Stimulated activated CD8-positive, alpha-beta memory T cell treated with anti-CD3 and anti-CD28 coated beads, Interleukin-15, amount 100 ng/mL, for 24 hours (primary cell): ENCODE measurements around the gene GATA2.

Experiments
- DNase-seq: peaks from one replicate; pipeline ENCODE4 v3.0.0-alpha.2; 2020; ENCODE audit warnings: low read depth

Gene GATA2

DNA sequence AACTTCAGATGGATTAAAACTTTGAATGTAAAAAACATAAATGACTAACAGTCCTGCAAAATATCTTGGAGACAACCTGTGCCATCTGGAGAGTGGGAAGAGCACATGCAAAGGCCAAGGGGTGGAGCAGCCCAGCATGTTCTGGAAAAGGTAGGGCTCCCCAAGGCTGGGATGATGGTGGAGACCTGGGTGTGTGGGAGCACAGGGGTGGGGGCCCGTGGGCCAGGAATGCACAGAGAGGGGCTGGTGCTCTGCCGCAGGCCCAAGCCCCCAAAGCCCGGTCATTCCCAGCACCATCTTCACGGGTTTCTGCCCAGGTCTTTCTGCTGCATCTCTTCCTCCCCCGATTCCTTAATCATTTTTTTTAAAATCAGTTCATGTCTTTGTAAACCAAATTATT, 9.7 kb upstream of the GATA2 start:
- DNase-seq, result no peak

DNA sequence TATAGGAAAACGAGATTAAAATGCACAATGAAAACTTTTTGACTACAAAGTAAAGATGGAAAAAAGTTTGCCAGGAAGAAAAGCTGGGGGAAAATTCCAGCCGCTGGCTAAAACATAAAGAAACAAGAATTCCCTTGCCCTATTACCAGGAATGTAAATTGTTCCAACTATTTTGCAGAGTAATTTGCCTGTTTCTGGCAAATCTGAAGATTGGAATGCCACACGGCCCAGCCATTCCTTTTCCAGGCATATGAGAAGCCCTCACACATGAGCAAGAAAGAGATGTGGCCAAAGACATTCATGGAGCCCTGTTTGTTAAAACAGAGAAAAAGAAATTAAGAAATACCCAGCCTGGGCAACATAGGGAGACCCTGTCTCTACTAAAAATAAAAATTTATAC, 8.4 kb upstream of the GATA2 start:
- no peak for DNase-seq

DNA sequence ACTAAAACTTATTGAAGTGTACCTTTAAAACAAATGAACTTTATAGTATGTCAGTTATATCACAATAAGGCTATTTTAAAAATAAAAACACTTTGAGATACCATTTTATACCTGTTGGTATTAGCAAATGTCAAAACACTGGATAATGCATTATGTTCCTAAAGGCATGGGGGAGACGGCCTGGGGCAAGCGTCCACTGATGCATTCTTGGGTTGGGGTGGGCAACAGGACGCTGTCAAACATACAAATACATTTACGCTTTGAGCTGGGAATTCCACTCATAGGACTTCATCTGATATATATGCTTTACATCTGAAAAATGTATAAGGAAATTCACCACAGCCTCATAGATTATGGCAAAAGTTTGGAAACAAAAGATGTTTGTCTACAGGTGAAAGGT, 7.6 kb upstream of the GATA2 start:
- DNase-seq, result no peak

- DNase-seq, result no peak
Measured at GRCh38 chr3:128499724-128500275, 6.8 kb upstream of the GATA2 start.

- no peak for DNase-seq
Measured at GRCh38 chr3:128498901-128499530, 6.0 kb upstream of the GATA2 start.

GRCh38 chr3:128498127-128498626, 5.2 kb upstream of the GATA2 start:
- no peak for DNase-seq

DNA sequence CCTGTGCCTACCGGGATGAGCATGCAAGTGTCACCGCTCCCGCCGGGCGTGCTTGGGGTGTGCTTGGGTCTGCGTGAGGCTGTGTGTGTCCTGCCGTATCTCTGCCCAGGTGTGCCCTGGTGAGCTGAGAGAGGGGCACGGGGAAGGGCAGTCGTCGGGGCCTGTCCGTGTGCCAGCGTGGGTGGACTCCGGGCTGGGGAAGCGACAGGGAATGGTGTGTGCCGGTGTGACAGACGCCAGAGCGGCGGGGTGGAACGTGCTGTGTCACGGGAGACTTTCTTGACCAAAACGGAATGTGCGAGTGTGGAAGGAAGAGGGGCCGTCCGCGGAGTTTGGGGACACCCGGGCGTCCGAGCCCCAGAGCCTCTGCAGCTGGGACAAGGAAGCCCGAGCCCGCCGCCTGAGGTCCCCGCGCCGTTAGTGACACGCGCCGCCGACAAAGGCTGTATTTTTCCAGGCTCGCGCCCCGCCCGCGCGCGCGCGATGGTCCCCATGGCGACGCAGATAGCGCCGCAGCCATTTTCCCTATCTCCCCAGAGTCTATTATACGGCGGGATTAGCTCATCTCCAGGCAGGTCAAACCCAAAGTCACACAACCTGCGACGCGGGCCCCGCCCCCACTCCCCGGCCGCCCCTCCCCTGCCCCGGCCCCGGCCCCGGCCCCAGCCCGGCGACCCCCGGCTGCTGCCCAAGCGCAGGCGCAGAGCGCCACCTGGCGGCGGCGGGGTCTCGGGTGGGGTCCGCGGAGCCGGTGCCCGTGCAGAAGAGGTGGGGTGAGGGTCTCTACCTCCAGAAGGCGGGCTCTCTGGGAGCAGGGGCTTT, 4.5 kb upstream of the GATA2 start:
- peak; percentile 58 for DNase-seq

DNA sequence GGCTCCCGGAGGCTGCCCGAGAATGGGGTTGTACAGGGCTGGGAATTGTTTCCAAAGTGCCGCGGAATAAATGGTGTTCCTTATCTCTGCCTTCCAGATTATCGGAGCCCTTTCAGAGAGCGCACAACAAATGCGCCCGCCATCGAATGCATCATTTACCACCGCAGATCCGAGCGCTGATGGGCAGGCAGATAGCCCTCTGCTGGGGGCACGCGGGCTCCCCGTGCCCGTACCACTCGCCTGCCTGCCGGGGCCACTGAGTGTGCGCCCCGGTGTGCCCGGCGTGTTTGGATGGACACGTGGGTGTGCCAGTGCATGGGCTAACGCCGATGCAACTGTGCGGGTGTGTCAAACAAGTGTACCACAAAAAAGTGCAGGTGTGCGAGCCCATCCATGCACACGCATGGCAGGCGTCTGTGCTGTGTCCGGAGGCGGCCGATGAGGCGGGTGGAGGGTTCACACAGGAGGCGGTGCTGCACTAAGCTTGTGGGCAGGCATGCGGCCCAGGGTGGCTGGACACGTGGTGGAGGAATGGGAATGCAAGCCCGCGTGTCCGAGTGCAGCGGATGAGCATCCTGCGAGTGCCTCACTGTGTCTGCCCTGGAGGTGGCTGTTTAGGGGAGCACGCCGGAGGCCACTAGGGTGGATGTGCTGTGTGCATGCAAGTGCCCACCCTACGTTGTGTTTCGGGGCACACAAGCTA, 3.8 kb upstream of the GATA2 start:
- DNase-seq, result no peak

- no peak for DNase-seq
Measured at GRCh38 chr3:128496019-128496601, 3.1 kb upstream of the GATA2 start.

DNA sequence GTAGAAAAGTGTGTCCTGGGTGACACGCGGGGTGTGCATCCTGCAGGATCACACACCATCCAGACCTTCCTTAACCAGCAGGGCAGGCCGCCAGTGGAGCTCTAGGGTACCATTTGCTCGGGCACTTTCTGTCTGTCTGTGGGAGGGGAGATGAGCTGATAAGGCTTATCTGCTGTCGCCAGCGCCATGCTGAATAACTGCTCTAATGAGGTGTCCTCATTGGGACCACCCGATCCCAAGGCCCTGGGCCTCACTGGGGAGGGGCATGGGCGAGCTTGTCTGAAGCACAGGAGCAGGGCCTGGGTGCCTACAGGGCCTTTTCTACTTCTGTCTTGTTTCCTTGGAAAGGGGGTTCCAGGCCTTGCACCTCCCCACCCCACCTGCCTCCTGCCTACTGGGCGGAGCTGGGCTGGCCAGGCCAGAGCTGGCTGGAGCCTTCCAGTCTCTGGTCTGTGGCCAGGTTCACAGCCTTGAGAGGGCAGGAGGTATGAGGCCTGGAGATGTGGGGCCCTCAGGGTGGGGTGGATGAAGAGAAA, 2.5 kb upstream of the GATA2 start:
- DNase-seq, result no peak

DNA sequence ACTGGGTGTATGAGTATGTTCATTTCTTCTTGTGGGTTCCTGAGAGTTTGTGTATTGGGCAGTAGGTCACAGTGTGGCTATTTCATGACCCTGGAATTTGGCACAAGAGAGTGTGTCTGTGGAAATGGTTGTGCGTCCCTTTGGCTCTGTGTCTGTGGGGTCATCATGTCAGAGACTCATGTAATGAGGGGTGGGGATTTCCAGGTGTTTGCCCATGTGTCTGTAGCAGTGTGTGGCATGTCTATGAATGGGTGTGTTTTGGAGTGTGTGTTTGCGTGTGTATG, 1.3 kb upstream of the GATA2 start:
- no peak for DNase-seq

DNA sequence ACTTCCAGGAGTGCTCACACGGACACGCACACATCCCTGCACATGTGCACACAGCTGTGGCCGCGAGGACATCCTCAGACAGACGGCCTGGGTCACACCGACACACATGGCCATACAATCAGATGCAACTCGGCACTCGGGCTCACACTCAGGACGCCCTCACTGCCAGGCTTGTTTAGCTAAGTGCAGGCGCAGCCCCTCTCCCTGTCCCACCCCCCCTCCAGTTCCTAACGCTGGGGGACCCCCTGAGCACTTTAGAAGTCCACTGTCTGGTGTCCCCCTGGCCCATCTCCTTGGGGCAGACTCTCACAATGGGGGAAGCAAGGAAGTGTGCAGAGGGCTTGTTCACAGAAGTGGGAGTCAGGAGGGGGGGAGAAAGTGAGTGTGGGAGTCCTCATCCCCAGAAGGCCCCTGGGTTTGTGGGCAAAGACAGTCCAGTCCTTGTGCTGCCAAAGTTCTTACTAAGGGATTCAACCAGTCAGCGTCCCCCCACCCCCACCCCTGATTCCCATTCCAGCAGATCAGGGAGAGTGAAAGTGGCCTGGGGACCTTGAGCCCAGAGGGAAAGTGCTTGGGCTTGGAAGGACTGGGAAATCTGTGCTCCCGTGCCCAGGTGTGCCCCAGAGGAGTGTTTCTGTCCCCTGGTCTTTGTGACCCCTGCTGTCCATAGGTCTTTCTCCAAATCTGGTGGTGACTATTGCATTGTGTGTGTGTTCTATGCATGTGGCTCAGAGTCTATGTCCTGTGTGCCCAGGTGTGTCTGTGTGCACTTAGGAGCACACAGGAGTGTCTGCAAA, 767 bp upstream of the GATA2 start:
- DNase-seq, result no peak

- DNase-seq, result no peak
Measured at GRCh38 chr3:128491941-128492670, 895 bp downstream of the GATA2 start.

DNA sequence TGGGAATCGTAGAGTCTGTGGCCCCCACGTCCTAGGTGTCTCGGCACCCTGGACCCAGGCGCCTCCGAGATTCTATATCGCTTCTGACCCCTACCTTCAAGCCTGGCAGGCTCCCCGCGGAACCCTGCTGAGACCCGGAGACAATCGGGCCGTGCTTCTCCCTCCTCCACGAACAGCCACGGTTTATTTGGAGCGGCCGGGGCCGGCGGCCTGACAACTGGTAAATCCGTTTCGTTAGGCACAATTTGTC, 1.4 kb downstream of the GATA2 start:
- no peak for DNase-seq

DNA sequence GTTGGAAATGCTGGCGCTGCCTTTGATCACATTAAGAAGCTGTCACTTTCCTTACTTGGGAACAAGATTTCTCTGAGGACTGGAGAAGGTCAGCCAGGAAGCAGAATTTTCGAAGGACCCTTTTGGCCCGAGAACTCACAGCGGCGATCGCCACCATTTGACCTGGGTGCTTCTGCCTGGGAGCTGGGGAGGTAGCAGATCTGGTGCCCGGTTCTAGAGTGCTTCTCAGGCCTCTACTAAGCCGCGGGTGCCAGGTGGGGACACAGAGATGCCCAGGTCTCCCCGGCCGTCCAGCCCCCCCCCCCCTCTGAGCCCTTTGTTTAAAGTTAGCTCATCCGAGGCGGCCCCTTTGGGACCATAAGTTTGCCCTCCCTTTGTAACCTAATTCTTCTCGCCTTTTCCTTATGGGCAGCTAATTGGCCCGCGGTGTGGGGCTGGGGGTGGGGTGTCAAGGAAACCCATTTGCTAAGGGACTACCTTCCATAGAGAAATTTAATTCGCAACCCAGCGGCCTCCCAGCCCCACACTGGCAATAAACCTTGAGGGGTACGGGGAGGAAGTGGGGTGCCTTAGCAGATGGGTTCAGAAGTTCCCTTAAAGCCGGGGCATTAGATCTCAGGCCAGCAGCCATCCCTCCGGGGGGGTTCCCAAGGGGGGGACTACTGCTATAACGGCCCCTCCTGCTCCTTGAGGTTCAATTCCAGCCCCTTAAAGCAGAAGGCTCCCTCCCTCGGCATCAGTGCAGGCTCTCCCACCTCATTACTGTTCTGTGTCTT, 1.9 kb downstream of the GATA2 start:
- DNase-seq, result no peak

DNA sequence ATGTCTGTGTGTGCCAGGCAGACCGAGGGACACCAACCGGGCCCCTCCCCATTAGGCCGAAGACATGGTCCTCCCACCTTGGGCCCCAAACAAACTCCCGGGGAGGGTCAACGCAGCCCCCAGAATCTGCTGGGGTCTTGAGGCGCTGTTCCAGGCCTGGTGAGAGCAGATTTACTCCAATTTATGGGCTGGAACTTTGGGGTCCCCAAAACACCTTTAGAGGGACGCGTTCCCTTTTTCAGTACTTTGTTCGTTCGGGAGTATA, 2.4 kb downstream of the GATA2 start:
- no peak for DNase-seq

DNA sequence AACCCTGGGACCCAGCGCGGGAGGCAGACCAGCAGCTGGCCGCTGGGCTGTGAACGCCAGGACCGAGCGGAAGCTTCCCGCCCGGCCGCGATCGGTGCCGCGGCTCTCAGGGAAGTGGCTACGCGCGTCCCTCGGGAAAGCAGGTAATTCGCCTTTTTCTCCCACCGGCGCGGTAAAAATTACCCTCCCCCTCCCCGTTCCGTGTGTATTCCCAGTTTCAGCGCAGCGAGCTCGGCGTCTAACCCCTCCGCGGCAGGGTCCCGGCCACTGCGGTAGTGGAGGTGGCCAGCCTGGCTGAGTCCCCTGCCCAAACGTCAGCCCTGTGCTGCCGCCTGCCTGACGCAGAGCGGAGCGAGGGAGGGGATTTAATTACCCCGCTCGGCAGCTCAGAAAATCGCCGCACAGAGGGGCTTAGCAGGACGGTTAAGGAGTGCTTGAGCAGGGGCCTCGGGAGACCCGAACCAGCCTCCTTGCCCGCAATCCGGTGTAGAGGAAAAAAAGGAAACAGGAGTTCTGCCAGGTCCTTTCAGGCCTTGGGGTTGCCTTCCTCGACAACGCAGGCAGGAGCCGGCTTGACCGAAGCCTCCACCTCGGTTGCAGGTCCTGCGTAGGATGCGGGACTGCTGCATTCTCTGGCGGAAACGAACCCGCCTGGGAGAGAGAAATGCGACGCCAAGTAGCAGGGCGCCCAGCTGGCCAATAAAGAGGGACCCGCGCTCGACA, 2.9 kb downstream of the GATA2 start:
- DNase-seq, result no peak

- no peak for DNase-seq
Measured at GRCh38 chr3:128489674-128489926, 3.4 kb downstream of the GATA2 start.

DNA sequence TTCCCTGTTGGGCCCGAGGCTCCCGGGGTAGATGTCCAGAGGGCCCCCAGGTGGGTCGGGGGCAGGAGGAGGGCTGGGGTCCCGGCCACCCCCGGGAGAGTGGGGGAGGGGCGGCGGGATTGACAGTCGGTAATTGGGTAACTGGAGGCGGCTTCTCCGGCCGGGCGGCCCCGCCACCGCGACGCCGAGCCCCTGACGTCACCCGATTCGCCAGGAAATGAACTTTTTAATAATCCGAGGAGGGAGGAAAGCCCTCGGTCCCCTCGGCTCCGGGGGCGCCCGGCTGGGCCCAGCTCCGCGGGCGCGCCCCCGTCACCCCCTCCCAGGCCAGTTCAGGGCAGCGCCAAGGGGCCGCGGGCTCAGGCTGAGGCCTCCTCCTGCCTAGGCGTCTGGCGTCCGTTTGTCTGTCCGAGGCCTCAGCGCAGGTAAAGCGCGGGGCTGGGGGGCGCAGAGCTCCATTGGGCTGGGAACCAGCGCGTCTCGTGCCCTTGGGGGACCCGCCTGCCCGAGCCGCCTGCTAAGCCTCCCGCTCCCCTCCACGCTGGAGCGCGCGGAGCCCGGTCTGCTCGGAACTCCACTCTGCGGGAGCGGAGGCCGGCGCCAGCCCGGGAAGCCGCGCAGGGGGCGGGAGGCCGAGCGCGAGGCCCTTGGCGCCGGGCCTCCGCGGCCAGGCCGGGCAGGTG, 3.9 kb downstream of the GATA2 start:
- DNase-seq, result no peak

GRCh38 chr3:128488636-128488990, 4.4 kb downstream of the GATA2 start:
- no peak for DNase-seq
